ENCODE results near the gene GGT5.
"Not testable (repeated sequence)": the region's sequence is repeated elsewhere in the genome, so short reads cannot be mapped to it uniquely, and the experiment has no call there.

GGT5 gene, protein sequence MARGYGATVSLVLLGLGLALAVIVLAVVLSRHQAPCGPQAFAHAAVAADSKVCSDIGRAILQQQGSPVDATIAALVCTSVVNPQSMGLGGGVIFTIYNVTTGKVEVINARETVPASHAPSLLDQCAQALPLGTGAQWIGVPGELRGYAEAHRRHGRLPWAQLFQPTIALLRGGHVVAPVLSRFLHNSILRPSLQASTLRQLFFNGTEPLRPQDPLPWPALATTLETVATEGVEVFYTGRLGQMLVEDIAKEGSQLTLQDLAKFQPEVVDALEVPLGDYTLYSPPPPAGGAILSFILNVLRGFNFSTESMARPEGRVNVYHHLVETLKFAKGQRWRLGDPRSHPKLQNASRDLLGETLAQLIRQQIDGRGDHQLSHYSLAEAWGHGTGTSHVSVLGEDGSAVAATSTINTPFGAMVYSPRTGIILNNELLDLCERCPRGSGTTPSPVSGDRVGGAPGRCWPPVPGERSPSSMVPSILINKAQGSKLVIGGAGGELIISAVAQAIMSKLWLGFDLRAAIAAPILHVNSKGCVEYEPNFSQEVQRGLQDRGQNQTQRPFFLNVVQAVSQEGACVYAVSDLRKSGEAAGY

DNA sequence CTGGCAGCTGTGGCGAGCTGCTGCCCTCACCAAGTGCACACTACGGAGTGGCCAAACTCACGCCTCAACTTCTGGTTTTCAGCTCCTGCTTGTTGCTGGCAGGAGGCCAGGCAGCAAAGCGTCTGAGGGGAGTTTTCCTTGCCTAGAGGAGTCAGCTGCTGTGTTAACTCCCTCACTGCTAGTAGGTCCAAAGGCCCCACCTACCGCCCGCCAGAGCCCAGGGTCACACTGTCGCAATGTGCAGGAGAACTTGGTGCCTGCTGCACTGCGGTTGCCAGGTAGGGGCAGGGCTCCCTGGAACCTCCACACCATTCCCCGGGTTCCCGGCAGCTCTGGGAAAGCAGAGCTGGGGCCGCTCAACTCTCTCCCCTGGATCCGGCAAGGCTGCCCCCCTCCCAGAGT is at the start of gene GGT5:
TSS of gene GGT5 (minus strand) at position 53 of the 402 bp plus-strand sequence. CDS start 357 bp downstream, outside the sequence.
- not testable (repeated sequence) for DNase-seq (ENCODE audit: low read depth in 2 of 2)

DNA sequence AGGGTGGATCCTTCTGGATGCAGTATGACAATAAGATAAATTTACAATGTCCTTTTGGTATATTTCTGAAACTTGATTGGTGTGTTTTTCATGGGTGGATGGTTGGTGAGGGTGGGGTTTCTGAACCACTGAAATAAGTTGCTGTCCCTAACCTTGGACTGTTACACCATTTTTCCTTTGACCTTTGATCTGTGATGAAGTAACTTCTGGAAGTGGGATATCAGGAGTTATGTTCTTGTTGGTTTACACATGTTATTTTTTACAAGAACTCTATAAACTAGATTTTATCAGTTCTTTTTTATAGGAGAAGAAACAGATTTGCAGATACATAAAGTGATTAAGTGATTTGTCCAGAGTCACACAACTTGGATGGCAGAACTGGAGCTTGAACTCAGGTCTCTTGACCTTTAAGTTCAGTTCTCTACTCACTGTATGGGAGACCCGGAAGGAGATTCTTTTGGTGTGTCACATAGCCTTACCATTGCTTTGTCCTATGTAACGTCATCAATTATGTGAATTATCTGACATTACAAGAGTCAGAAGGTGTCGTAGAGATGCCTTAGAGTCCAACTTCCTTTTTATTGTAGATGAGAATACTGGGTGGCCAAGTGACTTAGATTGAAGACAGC is 47.4 kb upstream of the GGT5 start:
- not testable (repeated sequence) for DNase-seq (ENCODE audit: low read depth in 2 of 2)

DNA sequence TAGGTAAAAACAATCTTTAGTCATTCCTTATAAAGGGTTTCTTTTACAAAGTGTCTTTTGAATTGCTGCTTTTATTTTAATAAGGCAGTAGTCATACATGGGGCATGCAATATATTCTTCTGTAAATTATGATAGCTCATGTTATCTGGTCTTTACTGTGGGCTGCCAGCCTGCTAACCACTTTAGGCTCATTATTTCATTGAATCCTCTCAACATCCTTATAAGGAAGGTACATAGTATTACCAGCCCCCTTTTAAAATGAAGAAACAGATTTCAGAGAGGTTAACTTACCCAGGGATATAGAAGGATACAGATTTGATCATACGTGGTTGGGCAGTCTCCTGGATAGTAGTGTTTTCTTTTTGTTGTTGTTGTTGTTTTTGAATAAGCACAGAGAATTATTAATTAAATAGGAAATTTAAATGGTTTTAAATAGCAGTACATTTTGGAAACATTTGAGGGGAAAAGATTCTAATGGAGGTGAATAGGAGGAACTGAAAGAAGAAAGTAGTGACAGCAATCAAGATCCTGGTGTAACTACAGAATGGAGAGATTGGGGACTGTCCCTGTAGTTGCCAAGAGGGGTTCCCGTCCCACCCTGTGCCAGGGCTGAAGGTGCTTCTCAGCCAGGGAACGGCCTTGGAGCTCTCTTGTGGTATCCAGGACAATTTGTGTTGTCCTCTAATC is 46.8 kb upstream of the GGT5 start:
- DNase-seq (ENCODE audit: low read depth in 2 of 2), result no peak

DNA sequence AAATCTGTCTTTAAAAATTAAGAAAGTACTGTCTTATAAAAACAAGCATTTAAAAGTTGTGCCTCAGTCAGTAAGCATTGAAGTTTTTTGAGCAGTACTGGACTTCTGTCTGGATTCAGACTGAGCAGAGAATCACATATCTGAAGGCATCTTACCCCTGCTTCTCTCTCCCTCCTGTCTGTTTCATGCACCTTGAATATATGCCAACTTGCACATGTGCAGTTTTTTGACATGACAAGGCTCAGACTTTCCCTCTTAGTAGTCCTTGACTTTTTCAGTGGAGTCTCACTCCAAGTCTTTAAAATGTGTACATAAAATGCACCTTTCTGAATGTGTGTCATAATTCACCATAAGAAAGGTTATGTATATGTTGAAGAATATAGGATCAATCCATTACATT is 45.6 kb upstream of the GGT5 start:
- DNase-seq (ENCODE audit: low read depth in 2 of 2), result no peak

DNA sequence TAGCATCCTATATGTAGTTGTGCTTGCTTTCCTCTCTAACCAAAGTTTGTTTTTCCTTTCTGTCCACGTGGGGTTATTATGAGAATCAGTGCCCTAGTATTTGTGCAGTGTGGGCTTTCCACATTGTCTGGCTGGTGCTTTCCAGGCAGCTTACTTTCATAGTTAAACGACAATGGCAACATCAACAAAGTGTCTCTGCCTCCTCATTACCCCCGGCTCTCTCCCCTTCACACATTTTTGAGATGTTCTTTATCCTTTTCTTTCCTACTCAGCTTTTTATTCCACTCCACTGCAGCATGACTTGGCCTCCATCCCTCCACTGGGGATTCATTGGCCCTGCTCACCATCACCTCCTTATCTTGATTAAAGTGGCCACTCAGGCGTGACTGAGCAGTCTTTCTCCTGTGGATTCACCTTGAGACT is 44.9 kb upstream of the GGT5 start:
- no peak for DNase-seq (ENCODE audit: low read depth in 2 of 2)

DNA sequence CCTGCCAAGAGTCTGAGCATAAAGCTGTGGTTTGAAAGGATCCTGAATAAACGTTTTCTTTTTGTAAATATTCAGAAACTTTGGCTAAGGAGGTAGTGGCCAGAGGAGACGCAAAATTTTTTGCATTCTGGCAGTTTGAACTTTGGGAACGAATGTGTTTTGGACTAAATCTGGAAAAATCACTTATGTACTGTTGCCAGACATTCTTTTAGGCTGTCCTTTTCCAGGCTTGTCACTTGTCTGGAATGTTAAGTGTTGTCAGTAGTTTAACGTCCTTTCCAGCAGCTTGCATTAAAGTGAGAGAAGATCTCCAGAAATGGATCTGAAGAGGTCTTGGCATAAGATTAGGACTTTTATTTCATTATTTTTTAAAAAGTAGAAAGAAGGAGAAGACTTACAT is 44.2 kb upstream of the GGT5 start:
- no peak for DNase-seq (ENCODE audit: low read depth in 2 of 2)

DNA sequence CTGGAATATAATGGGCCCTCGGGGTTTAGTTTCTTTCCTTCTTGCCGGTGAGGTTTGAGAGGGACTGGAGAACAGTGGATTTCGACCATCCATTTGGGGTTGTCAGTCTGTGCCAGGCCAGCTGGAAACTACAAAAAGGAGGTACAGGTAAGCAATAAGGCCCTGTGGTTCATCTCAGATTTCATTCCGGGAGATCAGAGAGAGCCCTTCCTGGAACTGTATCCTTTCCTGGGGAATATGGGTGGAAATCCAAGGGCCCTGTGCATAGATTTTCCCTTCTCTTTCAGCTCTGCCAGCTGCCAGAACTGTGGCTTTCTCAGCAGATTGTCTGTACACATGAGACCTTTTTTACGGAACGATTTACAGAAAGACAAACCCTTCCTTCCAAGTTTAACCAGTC is 42.9 kb upstream of the GGT5 start:
- not testable (repeated sequence) for DNase-seq (ENCODE audit: low read depth in 2 of 2)

DNA sequence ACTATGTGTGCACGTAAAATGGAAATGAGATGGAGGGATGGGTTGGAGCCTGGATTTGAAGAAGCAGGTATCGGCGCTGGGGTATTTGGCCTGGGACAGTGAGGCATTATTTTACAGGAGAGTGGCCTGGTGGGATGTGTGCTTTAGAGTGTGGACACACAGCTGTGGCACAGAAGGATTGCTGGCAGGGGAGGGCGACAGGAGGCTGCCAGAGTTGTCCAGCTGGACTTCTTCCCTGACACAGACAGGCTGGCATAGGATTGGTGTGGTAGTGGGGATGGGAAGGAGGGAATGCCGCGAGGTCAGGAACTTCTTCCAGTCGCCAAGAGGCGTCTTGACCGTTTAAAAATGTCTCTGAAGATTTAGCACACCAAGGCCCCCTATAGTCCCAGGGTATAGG is 42.3 kb upstream of the GGT5 start:
- DNase-seq (ENCODE audit: low read depth in 2 of 2), result not testable (repeated sequence)

DNA sequence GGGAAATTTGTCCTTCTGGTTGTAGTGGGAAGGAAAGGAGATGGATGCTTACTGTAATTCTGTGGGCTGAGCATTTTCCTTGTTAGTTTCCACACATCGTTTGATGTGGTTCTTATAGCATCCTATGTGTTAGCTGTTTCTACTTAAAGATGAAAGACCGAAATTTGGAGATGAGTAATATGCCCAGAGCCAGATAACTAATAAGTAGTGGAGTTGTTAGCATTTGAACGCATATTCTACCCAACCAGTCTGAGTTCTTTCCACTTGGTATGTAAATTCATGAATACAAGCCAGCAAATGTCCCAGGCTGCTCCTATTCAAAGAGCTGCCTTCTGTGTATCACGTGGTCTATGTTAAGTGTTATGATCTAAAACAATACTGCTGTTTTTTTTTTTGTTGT is 40.4 kb upstream of the GGT5 start:
- no peak for DNase-seq (ENCODE audit: low read depth in 2 of 2)

DNA sequence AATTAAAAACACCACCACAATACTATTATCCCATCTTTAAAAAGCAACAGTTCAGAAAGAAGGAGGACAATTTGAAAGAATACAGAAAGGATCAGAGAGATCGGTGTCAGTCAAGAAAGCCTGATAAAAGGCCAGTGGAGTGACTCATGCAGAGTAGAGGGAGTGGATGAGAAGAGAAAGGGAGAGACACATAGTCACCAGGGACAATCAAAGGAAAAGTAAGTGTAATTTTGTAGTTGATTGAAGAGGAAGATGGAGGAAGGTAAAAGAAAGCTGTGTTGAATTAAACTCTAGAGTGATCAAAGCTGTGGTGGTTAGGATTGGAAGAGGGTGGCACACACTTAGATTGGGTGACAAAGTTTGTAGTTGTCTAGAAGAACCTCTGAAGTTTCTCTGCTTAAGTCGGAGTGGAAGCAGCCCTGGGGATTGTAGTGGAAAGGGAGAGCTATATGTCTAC is 39.9 kb upstream of the GGT5 start:
- DNase-seq (ENCODE audit: low read depth in 2 of 2), result no peak

DNA sequence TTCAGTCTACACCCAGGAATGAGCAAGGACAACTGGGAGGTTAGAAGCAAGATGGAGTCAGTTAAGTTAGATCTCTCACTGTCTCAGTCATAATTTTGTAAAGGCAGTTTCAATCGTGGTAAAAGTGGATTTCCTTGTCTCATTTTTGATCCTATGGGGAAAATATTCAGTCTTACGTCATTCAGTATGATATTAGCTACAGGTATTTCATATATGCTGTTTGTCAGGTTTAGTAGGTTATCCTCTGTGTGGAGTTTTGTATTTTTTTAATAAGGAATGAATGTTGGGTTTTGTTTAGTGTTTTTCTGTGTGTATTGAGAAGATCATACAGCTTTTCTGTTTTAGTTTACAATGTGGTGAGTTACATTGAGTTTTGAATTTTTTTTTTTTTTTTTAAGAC is 37.5 kb upstream of the GGT5 start:
- DNase-seq (ENCODE audit: low read depth in 2 of 2), result no peak

DNA sequence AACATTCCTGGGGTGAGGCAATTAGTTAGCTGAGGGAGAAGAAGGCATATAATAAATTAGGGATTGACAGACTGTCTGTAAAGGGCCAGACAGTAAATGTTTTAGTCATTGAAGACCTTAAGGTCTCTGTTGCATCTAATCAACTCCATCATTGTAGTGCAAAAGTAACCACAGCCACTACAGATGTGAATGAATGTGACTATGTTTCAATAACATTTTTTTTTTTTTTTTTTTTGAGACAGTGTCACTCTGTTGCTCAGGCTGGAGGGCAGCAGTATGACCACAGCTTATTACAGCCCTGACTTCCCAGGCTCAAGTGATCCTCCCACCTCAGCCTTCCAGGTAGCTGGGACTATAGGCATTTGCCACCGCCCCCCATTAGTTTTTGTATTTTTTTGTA is 35.5 kb upstream of the GGT5 start:
- not testable (repeated sequence) for DNase-seq (ENCODE audit: low read depth in 2 of 2)

DNA sequence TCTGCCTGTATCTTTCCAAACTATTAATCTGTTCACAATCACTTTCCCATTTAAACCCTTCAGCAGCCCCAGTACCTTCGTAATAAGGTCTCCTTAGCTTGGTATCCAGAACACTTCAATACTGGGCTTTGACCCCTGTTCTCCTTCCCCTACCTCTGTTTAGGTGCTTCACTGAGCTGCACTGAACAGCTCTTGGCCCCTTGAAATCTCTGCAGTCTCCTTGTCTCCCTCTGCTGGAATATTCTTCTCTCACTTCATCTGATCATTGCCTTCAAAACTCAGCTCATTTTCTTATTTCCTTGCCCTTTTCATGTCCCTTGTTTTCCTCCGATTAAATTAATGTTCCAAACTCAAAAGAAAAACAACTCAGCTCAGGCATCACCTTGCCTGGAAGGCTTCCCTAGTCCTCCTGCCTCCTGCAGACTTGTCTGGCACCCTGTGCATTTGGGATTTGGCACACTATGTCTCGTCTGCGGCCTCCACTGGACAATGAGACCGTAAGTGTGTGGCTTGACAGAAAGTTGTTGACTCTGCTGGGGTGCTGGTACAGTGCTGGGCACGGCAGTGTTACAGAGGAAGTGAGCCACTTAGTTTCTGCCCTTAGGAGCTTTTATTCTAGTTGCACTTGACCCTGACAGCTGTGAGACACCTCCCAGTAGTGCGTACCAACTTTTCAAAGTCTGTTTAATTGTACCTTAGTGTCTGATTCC is 30.0 kb upstream of the GGT5 start:
- not testable (repeated sequence) for DNase-seq (ENCODE audit: low read depth in 2 of 2)

DNA sequence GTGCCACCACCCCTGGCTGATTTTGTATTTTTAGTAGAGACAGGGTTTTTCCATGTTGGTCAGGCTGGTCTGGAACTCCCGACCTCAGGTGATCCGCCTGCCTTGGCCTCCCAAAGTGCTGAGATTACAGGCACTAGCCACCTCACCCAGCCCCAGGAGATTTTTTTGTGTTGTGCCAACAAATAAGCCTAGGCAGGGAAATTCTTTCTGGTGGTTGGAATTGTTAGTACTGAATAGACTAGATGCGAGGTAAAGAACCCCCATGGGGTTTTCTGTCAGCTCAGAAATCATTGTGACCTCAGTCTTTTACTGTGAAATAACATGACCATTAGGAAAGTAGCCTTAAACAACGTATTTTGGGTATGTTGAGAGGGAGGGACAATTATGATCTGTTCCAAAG is 29.0 kb upstream of the GGT5 start:
- not testable (repeated sequence) for DNase-seq (ENCODE audit: low read depth in 2 of 2)

DNA sequence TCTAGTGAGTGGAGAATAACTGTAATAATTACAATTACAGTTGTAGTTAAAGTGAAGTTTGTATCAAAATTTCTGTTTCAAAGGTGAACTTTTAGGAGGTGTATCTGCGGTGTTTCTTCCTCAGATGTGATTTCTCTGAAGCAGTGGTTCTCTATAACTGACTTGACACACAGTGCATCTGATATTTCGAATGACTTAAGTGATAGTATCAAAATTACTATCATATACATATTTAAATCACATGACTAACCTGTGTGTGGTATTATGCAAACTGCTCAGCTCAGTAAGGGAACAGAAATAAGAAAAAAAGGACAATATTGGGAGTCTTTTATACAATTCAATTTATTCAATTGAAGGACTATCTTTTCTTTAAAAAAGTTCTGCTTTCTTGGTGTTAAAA is 28.1 kb upstream of the GGT5 start:
- not testable (repeated sequence) for DNase-seq (ENCODE audit: low read depth in 2 of 2)

DNA sequence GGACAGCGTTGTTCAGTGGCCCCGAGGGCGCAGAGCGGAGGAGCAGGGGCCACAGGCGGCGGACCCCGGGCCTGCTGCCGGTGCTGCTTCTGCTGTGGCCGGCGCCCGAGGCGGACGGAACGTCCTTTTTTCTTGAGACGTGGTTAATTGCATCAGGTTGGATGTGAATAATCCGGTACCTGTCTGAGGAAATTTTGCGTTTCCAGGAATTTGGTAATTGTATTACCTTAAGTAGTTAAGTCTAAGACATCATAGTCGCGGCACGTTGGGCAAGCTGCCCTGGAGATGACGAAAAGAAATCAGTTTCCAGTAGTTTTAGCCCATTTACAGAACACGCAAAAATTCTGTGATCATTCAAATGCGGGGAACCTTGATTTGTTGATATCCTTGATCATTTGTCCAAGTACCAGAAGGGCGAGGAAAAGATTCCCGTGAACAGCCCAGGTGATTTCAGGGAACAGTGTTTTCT is 26.5 kb upstream of the GGT5 start:
- no peak for DNase-seq (ENCODE audit: low read depth in 2 of 2)

DNA sequence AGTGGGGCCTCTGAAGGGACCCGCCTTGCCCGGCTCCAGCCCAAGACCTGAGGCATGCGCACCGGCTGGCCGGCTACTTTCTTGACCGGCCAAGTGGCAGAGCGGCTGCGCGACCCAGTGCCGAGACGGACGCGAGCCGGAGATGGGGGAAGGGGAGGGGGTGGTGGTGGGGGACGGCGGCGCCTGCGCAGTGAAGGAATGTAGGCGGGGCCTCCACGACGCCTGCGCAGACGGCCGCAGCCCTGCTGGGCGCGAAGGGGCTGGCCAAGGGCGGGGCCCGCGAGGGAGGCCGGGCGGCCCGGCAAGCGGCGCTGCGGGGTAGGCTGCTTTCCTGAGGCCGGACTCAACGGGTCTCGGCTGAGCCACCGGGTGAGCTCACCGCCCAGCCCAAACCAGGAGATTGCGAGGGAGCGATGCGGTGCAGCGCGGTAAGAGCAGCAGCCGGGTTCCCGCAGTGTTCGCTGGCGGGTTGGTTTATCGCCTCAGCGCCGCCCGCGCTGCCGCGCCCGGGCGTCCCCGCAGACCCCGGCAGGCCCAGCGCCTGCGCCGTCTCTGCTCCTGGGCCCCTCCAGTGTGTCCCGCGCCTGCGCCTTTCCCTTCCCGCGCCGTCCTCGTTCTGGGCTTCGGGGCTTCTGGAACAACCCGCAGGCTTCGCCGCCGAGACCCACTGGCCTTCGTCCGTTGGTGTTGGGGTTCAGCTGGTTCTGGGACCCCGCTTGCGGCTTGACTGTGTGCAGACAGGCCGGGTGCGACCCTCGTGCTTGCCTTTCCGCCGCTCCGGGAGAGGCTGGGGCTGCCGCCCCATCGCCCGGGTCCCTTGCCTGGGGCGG is 25.9 kb upstream of the GGT5 start, which contains the start of gene SPECC1L:
TSS of gene SPECC1L (plus strand) at position 276 of the 830 bp plus-strand sequence. CDS start 31,401 bp downstream, outside the sequence.
- peak; percentile 79 to 87 for DNase-seq (ENCODE audit: low read depth in 2 of 2)

DNA sequence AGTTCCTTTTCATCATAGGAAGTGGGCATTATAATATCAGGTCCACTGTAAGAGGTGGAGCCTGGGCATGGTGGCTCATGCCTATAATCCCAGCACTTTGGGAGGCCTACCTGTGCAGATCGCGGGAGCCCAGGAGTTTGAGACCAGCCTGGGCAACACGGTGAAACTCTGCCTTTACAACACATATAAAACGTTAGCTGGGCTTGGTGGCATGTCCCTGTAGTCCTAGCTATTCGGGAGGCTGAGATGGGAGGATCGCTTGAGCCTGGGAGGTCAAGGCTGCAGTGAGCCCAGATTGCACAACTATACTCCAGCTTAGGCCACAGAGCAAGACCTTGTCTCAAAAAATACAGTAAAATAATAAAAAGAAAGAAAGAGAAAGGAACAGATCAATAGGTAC is 21.6 kb upstream of the GGT5 start:
- not testable (repeated sequence) for DNase-seq (ENCODE audit: low read depth in 2 of 2)

DNA sequence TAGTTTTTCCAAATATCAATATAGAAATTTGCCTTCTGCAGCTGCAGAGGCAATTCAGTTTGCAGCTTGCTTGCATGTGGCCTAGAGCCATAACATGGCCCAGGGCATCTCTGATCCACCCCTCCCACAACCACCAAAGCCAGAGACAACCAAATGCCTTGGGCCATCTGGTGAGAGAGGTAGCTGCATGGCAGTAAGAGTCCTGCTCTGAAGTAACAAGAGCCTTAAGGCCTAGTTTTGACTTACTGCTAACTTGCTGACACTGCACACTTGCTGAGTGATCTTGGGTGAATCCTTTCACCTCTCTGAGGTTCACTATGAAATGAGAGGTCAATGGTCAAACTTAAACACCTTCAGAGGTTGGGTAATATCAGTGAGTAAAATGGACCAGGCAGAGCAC is 20.9 kb upstream of the GGT5 start:
- DNase-seq (ENCODE audit: low read depth in 2 of 2), result no peak

DNA sequence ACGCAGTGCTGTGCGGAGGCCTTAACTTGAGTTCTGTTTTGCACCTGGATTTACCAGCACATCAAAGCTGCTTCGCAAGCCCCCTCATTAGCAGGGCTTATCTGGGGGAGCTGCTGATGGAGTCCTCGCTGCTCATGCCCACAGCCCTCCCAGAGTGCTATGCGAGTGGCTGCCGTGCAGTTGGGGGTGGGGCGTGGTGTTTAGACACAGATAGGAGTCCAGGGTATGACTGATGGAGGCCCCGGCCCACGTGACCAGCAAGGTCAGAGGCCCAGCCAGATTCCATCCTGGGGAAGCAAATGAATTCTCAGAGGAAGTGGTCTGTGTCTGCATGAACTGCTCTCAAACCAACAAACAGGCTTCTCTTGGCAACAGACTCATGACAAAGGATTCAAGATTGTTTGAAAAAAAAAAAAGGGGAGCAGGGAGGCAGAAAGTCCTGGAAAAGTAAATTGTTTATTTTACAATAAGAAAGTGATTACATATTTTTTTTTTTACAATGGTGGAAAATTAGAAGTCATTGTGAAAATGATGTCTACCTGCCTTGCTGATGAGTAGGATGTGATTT is 19.5 kb upstream of the GGT5 start:
- not testable (repeated sequence) for DNase-seq (ENCODE audit: low read depth in 2 of 2)

All from stimulated activated CD4-positive, alpha-beta T cell treated with anti-CD3 and anti-CD28 coated beads, Interleukin-15, amount 100 ng/mL, for 48 hours (primary cell).